HTR-8/SVneo (cell line): ENCODE results near the gene MSI2.

Source experiments
- DNase-seq: peaks from one replicate; pipeline ENCODE4 v3.0.0; 2011; ENCODE audit warnings: low spot score, mixed read lengths; ENCODE audit not compliant: insufficient read length
- FAIRE-seq: peaks from 2 replicates; lab custom pipeline; 2011; peaks lifted over from hg19 to GRCh38; lab: Jason Lieb, UNC

The MSI2 gene

DNA sequence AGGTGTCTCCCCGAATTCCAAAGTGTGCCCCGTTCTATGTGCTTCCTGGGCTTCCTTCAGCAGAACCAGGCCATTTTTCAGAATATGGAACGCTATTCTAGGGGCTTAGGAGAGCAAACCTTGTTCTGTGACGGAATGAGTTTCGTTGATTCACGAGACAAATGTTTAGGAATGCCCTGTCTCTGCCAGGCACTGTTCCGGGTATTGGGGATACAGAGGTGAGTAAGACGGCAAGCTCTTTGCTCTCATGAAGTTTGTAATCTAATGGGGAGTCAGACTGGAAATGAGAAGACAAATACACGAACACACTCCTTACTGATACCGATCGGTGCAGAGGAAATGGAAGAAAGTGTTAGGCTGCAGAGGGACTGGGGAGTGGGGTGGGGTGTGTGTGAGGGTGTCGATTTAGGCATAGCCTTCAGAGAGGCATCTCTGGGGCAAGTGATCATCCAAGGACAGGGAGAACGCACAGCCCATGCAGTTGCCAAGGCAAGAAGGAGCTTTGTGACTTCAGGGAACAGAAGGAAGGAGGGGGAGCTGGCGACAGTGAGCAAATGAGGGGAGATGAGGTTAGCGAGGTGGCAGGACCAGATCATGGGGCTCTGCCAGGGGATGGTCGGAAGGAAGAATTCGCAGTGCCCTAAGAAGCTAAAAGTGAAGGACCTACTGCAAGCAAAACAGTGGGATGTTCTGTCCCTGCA, 189.6 kb downstream of the MSI2 start:
- DNase-seq: no peak
- FAIRE-seq: peak; percentile 78

DNA sequence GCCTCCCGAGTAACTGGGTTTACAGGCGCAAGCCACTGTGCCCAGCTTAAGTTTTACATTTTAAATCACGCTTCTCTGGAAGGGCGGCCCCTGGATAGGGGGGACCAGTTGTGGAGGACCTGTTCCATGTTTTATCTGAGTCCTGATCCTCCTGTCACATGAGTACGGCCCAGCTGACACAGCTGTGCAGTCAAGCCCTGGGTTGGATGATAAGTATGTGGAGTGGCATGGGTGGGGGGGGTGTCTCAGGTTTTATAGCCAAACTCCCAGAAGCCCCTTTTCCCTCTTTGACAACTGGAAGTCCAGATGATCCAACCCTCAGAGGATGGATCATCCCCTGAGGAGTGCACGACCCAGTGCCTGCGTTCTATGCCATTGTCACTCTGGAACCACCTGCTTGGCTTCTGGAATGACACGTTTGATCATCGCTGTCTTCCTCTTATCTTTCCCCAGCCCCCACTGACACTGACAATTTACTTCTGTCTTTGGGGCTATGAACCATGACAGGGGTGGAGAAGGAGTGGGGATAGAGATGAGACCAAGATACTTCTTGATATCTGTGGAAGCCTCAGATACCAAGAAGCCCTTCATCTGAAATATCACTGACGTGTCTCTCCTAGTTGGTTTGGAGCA, 191.2 kb downstream of the MSI2 start:
- FAIRE-seq: no peak
- DNase-seq: no peak

DNA sequence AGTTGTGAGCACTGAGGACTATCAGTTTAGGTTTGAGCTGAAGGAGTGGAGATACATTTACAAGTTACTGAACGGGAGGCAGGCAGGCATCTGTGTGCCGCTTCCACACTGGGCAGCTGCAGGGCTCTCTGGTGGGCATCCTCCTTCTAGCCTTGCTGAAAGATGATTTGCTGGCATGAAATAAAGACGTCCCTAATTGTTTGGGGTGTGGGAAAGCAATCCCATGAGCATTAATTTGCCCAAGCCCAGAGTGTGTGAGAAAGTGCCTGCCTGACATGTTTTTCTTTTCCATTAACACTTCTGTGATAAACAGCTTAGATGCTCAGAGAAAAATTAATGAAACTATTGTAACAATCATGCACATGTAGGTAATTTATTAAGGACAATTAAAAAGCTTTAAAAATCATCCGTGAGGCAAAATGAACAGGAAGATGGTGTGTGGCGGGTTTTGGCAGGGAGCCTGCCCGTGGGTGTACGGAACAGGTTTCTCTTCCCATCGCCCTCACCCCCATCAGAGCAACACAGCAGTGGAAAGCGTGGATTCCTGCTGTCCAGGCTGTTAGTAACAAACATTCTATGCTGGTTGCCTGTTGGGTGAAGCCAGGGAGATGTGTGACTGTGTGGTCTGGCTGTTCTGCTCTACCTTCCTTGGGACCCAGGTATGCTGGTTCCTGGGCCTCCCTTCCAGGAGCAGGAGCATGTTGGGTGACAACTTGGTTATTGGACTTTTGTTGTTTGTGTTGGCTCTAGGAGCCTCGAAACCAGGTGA, 191.9 kb downstream of the MSI2 start:
- peak; percentile 77 for FAIRE-seq
- DNase-seq: no peak

DNA sequence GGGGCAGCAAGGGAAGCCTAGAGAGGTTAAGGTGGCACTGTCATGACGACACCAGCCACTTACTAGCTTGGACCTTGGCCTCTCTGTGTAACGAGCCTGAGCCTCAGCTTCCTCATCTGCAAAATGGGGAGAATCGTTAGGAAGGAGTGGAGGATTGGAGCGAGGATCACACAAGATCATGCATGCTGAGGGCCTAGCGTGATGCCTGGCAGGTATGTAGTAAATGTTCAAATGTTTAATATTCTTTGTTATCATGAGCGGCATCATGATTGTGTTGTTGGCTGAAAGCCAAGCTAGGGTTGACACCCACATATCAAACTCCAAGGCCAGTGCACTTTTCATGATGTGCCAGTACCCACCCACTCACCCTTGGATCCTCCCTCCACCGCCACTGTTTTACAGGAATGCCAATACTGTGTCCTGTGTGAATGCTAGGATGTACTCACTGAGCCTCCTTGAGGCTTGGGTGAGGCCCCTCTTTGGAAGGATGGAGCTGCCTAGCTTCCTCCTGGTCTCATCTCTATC, 192.5 kb downstream of the MSI2 start:
- DNase-seq (no peak), FAIRE-seq (peak; percentile 69)

DNA sequence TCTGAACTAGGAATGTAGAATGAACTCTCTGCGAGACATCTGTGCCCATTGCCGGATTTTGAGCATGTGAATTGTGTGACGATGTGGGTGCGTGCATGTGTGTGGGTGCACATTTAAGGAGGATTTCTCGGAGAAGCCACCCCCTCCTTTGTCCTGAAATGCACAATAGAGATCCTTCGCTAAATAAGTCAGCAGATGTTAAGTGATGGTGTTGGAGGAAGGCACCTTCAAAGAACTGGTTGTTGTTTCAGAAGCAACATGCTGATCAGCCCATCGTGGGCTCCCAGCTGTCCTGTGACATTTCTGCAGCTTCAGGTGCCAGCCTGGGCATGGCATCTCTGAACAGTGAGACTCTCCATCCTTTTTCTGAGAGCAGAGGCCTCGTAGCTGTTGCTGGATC, 194.9 kb downstream of the MSI2 start:
- no peak for FAIRE-seq

DNA sequence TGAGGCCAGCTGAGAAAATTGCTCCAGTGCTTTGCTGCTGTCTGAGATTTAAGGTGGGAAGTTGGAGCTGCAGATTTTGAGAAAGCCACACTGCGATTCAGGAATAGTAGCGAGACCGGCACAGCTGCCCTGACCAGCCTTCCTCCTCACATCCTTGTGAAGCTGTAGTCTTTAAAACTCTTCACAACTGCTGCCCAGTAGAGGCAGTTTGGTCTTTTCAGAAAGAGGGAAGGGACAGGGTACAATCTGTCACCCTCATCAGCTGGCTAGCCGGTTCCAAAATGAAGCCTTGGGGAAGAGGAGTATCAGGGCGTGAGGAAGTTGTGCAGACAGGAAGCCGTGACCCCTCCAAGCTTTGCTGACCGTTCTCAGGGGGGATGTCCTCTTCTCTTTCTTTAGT, 195.3 kb downstream of the MSI2 start:
- no peak for FAIRE-seq
- no peak for DNase-seq

More for the DNA sequence above, 194.9 kb downstream of the MSI2 start:
- DNase-seq: no peak

DNA sequence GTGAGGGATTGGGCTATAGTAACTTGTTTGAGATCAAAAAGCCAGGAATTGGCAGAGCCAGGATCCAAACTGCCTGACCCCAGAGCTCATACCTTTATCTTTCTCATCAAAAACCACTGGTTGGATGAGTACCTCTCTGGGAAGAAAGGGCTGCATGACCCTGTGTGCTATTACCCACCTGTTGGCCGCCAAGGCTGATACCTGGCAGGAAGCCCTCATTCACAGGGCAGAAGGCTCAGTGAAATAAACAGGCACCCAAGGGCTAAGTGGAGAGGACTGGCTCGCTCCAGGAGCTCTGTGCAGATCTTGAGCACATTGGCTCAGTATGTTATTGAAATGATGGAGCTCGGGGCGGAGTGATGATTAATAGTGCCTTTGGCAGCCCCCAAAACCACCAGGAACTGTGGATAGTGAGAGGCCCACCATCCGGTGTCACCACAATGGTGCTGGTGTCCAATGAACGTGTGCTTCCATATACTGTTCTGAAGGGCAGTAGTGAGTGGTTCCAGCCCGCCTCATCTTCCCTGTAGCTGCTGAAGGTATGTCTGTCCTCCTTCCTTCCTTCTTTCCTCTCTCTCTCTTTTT, 197.6 kb downstream of the MSI2 start:
- DNase-seq (no peak), FAIRE-seq (no peak)

DNA sequence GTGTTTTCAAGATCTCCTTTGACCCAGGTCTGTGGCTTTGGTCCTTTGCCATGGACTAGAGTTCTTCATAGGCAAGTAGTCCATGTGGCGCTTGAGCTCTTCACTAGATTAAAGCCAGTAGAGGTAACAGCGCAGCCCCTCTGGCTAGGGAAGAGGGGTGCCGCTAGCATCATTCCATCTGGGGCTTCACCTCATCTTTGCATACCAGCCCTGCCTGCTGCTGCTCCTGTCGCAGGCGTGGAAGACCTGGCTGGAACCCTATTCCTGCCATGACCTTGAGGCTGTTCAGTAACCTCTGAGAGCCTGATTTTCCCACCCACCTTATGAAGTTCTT, 198.4 kb downstream of the MSI2 start:
- DNase-seq: no peak
- FAIRE-seq: no peak

DNA sequence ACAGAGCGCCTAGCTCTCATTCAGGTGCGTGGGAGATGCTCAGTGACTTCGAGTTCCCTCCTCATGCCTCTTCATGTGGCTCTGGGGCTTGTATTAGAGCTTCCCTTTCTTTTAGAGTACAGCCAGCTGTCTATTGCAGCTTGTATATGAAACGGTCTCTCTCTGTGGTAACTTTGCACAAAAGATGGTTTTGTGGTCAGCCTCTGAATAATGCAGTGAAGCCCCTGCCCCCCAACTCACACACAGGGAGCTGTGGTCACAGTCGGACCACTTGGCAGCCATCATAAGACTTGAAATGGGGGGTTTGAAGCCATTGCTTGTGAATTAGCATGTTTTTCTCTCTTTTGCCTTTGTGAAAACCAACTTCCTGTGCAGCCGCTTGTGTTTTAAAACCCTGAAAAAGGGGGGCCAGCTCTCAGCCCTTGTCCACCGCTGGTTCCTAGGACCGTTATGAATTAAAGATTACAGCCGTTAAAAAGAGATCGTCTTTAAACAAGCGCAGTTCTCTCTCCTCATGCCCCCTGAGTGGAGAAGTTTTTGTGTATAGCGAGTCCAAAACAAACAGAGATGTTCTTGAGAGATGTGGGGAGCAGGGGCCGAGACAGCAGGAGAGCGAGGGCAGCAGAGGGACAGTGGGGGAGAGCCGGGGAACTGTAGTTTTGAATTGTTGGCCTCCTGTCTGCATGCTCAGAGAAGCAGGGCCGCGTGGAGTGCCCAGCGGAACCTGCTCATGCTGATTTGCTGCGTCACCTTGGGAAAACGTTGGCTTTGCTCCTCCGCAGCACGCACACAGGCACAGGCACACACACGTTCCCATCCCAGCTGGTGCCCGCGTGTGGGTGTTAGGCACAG, 199.0 kb downstream of the MSI2 start:
- FAIRE-seq (no peak), DNase-seq (no peak)

DNA sequence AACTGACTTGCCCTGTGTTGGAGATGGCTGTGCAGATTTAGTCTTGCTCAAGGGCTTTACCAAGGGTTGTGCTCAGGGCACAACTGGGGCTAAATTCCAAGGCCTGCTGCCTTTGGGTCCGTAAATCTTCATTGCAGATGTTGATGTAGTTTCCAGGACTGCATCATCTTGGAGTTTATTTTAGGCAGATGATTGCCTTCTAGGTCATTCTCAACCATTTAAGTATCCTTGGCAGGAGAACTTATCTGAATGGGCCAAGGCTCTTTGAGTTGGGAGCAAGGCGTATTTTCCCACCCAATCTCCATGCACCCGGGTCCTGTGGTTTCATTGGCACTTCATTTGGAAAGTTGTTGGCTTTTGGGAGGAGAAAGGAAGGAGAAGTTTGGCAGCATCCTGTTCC, 200.3 kb downstream of the MSI2 start:
- no peak for FAIRE-seq

DNA sequence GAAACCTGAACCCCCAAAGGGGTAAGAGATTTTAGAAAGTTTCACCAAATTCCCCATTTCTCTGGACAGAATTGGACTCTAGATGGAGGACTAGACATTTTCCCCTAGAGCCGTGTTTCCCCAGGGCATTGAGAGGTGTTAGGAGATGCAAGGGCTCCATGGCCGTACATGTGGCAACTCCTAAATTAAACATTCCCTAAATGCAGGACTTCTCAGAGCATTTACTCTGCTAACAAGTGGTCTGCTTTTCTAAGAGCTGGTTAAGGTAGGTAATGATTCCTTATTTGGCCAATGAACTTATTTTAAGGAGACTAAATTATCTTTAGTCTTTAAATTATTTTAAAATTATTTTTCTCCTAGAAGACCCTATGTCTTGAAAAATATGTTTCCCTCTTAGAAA, 200.9 kb downstream of the MSI2 start:
- DNase-seq (no peak), FAIRE-seq (no peak)

More for the DNA sequence above, 200.3 kb downstream of the MSI2 start:
- no peak for DNase-seq

DNA sequence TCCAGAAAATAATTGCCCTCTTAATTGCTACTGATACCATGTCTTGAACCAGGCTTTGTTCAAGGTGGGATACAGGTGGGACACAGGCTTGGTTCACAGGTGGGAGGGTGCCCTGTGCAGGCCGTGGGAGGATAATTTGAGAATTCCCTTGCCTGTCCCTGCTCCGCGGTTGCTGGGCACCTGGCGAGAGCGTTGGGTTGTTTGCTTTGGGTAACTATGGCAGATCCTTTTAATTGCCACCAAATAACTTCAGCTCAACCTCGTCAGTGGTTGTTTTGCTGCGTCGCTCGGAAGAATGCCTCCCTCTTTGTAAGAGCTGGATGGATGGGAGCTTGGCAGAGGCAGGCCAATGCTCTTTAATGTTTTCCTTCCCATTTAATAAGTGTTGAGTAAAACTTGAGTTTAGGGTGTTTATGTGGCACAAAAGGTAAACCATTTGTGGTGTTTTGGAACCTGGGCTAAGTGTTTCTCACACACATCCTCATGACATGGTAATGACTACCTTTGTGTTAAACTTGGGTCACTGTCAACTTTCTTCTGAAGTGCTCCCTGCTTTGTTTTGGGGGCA, 202.5 kb downstream of the MSI2 start:
- DNase-seq: no peak
- FAIRE-seq: peak; percentile 77

DNA sequence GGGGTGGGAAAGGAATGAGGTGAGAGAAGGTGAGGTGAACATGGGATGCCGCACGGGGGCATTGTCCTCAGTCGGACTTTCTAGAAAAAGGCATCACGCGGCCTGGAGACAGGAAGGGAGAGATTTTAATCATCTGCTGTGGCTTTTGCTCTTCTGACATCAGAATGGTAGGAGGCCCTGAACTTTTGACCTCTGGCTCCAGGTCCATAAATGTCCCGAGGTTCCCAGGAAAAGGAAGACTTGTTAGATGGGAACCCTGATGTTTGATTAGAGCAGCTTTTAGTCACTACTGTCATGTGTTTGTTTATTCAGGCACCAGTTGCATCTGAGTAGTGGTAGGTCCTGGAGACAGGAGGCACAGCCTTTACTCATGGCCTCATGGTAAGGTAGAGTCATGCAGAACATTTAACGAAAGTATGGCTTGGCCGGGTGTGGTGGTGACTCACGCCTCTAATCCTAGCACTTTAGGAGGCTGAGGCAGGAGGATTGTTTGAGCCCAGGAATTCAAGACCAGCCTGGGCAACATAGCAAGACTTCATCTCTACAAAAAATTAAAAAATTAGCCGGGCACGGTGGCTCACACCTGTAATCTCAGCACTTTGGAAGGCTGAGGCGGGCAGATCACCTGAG, 203.1 kb downstream of the MSI2 start:
- FAIRE-seq: peak; percentile 49
- DNase-seq: peak; percentile 69

DNA sequence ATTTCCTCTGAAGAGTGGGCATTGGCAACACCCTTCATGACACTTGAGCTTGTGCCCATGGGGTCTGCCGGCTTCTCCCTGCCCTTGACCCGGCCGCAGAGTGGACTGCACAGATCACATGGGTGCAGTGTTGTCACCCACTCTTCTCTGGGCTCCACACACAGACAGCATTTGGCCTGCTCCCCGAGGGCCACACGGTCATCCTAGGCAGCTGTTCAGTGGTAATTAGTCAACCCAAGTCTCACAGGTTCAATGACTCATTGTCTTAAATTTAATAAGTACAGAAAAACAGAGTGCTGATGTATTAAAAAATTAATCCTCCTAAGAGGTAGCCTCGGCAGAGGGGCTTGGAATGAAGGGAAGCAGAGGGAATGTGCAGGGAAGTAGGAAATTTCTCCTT, 204.8 kb downstream of the MSI2 start:
- DNase-seq: no peak
- no peak for FAIRE-seq

DNA sequence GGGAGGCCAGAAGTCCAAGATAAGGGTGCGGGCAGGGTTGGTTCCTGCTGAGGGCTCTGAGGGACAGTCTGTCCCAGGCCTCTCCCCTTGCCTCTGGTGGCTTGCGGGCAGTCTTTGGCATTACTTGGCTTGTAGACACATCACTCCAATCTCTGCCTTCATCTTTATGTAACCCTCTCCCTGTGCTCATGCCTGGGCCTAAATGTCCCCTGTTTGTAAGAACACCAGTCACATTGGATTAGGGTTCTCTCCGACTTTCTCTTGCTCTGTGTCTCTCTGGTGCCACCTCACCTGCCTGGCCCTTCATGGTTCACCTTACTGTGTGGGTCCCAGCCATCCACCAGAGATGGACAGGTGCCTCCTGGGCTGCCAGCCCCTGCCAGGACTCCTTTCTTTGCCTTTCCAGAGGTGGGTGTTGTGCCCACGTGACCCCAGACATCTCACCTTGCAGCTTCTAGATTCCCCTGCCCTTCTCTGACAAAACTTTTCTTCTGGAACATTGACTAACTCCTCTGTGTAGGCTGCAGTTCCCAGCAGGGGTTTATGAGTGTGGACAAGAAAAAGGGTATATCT, 205.8 kb downstream of the MSI2 start:
- DNase-seq: no peak
- peak; percentile 64 for FAIRE-seq

DNA sequence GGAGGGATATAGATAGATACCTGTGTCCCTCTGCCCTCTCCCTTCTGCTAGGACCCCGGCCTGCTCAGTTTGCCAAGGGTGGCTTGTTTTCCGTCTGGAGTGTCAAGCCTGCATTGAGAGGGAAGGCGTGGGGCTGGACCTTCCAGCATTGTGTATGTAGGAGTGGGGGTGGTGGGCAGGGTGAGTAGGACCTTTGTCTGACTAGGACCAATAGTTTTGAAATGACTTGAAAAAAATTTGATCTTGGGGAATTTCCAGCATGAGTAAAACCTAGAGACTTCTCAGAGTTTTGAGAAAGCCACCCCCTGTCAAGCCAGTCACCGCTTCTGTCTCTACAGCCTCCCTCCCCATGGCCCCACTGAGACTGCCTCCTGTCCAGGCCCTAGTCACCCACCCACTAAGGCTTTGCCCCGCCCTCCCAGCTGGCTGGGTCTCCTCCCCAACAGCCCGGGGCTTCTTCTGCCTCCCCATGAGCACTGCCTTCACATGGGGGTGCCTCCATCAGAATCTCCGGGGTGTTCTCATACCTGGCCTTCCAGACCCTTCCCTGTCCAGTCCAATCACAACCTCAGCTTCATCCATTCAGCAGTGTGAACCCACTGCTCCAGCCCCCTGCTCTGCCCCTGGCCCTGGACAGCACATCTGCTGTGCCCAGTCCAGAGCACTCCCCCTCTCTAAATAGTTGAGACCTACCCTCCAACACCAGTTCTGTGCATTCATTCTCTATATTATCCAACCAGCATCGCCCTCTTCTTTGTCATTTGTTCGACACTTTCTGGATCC, 207.0 kb downstream of the MSI2 start:
- peak; percentile 65 for DNase-seq
- peak; percentile 42 for FAIRE-seq

DNA sequence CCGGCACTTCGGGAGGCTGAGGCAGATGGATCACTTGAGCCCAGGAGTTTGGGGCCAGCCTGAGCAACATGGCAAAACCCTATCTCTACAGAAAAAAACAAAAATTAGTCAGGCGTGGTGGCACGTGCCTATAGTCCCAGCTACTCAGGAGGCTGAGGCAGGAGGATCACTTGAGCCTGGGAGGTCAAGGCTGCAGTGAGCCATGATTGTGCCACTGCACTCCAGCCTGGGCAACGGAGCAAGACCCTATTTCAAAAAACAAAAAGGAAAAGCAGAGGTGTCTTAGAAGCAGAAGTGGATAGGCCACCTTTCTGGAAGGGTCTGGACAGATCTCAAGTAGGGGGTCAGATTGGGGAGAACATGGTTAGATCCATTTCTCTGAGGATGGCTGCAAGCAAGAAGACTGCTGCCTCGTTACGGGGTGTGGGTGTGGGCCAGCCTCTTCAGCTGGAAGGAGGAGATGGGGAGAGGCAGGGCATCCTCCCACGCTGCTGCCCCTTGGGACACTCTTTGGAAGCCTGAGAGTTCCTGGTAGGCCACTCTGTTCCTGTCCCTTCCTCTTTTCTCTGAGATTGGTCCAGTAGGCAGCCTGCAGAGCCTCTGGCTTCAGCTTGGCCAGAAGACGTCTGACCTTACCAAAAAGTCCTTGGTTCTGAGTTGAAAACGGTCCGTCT, 208.0 kb downstream of the MSI2 start:
- no peak for FAIRE-seq

DNA sequence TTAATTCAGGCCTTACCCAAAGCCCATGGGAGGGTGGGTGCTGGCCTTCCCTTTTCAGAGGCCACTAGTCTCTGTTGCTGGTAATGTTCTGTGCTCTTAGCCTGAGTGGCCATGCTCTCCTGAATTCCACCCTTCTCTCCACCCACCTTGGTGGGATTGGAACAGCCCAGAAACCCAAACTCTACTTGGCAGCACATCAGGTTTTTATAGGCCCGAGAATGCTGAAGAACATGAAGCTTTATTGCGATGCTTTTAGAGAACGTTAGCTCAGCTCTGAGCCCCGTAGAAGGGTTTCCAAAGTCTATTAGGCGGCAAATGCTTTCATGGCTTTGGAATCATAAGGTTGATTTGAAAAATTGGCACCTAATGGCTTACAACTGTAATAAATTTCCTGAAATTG, 209.3 kb downstream of the MSI2 start:
- DNase-seq (no peak), FAIRE-seq (peak; percentile 38)

More for the DNA sequence above, 208.0 kb downstream of the MSI2 start:
- DNase-seq: no peak
